ENCODE results near the gene MARK3.

Gene MARK3

GRCh38 chr14:103502877-103503276 lies 117.7 kb downstream of the MARK3 start:
- DNase-seq (ENCODE audit: low read depth) = no peak
- H3K4me3 ChIP-seq (ENCODE audit: low read depth, low read length) = no peak overlapping the region
- in situ Hi-C loops (cut with HindIII; ENCODE audit: low sequenced_read_pairs) = no loop called here
- TF ChIP-seq, protein P1, sequence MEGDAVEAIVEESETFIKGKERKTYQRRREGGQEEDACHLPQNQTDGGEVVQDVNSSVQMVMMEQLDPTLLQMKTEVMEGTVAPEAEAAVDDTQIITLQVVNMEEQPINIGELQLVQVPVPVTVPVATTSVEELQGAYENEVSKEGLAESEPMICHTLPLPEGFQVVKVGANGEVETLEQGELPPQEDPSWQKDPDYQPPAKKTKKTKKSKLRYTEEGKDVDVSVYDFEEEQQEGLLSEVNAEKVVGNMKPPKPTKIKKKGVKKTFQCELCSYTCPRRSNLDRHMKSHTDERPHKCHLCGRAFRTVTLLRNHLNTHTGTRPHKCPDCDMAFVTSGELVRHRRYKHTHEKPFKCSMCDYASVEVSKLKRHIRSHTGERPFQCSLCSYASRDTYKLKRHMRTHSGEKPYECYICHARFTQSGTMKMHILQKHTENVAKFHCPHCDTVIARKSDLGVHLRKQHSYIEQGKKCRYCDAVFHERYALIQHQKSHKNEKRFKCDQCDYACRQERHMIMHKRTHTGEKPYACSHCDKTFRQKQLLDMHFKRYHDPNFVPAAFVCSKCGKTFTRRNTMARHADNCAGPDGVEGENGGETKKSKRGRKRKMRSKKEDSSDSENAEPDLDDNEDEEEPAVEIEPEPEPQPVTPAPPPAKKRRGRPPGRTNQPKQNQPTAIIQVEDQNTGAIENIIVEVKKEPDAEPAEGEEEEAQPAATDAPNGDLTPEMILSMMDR (IDR thresholded peaks at IDR 0.05; ENCODE audit: low read depth, low read length, missing control alignments) = no peak

GRCh38 chr14:103503296-103503695 lies 118.1 kb downstream of the MARK3 start:
- no peak overlapping the region for H3K4me3 ChIP-seq (ENCODE audit: low read depth, low read length)
- TF ChIP-seq, protein P1 (IDR thresholded peaks at IDR 0.05; ENCODE audit: low read depth, low read length, missing control alignments) = no peak
- in situ Hi-C loops (cut with HindIII; ENCODE audit: low sequenced_read_pairs) = no loop called here
- no peak for DNase-seq (ENCODE audit: low read depth)

DNA sequence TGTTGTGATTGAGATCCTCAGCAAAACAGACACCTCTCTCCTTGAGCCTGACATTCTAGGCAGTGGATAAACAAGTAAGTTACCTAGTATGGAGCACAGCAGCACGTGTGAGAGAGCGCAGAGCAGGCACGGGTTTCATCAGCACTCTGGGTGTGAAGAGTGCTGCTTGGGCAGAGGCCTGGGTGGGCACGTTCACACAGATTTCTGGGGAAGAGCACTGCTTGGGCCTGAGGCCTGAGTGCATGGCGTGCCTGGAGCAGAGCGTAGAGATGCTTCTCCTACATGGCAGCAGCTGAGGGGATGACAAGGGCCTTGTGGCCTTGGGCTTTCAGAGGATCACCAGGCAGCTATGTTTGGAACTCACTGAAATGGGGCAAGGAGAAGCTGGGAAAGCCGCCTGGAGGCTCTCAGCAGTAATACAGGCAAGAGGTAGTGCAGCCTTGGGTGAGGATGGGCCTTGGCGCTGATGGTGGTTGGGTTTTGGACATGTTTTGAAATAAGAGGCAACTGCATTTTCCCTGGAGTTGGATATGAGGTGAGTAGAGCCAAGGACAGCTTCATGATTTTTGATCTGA lies 119.9 kb downstream of the MARK3 start:
- TF ChIP-seq, protein P1 (IDR thresholded peaks at IDR 0.05; ENCODE audit: low read depth, low read length, missing control alignments) = peak; percentile 32
- DNase-seq (ENCODE audit: low read depth) = no peak
- no peak overlapping the region for H3K4me3 ChIP-seq (ENCODE audit: low read depth, low read length)
- in situ Hi-C loops (cut with HindIII; ENCODE audit: low sequenced_read_pairs) = no loop called here

GRCh38 chr14:103507751-103508150 lies 122.5 kb downstream of the MARK3 start:
- in situ Hi-C loops (cut with HindIII; ENCODE audit: low sequenced_read_pairs) = no loop called here
- no peak for DNase-seq (ENCODE audit: low read depth)
- TF ChIP-seq, protein P1 (IDR thresholded peaks at IDR 0.05; ENCODE audit: low read depth, low read length, missing control alignments) = no peak
- H3K4me3 ChIP-seq (ENCODE audit: low read depth, low read length) = no peak overlapping the region

DNA sequence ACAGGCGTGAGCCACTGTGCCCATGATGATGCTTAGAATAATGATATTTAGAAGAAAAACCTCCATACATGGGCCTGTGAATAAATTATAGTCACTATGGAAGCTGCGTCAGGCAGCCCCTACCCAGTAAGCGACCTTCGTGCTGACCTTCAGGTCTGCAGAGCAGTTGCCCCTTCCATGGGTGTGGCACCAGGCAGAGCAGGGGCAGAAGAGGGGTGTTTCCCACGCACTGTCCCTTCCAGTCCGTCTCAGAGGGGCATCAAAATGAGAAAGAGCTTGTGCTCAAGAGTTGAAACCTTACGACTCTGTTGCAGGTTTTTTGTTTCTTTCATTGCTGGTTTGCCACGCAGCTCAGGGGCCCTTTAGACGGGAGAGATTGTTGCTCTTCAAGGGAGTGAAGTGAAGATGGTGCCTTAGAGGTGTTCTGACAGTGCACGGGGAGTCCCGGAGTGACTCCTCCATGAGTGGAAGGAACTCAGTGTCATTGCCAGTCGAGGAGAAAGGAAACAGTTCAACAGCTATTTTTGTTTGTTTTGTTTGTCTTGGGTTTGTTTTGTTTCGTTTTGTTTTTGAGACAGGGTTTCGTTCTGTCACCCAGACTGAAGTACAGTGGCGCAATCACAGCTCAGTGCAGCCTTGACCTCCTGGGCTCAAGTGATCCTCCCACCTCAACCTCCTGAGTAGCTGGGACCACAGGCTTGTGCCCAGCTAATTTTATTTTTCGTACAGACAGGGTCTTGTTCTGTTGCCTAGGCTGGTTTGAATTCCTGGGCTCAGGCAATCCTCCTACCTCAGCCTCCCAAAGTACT lies 123.5 kb downstream of the MARK3 start:
- in situ Hi-C loops (cut with HindIII; ENCODE audit: low sequenced_read_pairs) = no loop called here
- H3K4me3 ChIP-seq (ENCODE audit: low read depth, low read length) = no peak overlapping the region
- DNase-seq (ENCODE audit: low read depth) = no peak
- TF ChIP-seq, protein P1 (IDR thresholded peaks at IDR 0.05; ENCODE audit: low read depth, low read length, missing control alignments) = no peak

- in situ Hi-C loops (cut with HindIII; ENCODE audit: low sequenced_read_pairs) = loop anchor here (5.0 kb wide), 1 partner anchor 82 kb away; no protein-coding TSS in a partner anchor
Observed at GRCh38 chr14:103509864-103510723, 124.9 kb downstream of the MARK3 start.

More at GRCh38 chr14:103509864-103510723, 124.9 kb downstream of the MARK3 start:
- no peak for DNase-seq (ENCODE audit: low read depth)
- no peak overlapping the region for H3K4me3 ChIP-seq (ENCODE audit: low read depth, low read length)
- TF ChIP-seq, protein P1 (IDR thresholded peaks at IDR 0.05; ENCODE audit: low read depth, low read length, missing control alignments) = no peak

All from astrocyte of the cerebellum (primary cell).